ENCODE measurements around the gene PPP1R13B. TPM values are rescaled to one million over a fixed set of nuclear protein-coding genes. Genes with fewer than 3 reads are reported as not detected.

PPP1R13B gene
- polyA plus RNA-seq, 2 of the 4 experiments (the other 2 are of a cell fraction): 2.2 to 2.7 TPM

DNA sequence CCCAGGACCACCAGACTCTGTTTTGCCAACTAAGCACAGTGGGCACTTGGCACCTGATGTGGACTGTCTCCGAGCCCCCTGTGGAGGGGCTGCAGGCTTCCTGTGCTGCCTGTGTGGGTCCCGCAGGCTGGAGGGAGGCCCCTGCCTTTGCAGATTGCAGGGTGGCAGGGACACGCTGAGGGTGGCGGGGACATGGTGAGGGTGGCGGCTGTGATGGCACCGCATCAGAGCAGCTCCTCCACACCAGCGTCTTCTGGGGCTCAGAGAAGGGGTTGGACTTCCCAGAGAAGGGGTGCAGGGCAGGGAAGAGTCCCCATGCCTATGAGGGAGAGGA, 123.7 kb downstream of the PPP1R13B start:
- ATAC-seq (no peak; a peak in 1 of 6 replicates), DNase-seq (ENCODE audit: low read depth in 1 of 2, low spot score in 1 of 2) (no peak), FAIRE-seq (no peak)
- H3K4me2 ChIP-seq: no peak overlapping the region
- TF ChIP-seq, protein P1, sequence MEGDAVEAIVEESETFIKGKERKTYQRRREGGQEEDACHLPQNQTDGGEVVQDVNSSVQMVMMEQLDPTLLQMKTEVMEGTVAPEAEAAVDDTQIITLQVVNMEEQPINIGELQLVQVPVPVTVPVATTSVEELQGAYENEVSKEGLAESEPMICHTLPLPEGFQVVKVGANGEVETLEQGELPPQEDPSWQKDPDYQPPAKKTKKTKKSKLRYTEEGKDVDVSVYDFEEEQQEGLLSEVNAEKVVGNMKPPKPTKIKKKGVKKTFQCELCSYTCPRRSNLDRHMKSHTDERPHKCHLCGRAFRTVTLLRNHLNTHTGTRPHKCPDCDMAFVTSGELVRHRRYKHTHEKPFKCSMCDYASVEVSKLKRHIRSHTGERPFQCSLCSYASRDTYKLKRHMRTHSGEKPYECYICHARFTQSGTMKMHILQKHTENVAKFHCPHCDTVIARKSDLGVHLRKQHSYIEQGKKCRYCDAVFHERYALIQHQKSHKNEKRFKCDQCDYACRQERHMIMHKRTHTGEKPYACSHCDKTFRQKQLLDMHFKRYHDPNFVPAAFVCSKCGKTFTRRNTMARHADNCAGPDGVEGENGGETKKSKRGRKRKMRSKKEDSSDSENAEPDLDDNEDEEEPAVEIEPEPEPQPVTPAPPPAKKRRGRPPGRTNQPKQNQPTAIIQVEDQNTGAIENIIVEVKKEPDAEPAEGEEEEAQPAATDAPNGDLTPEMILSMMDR (IDR thresholded peaks at IDR 0.05): no peak
- no peak for TF ChIP-seq EHF (CRISPR knock-in tag; IDR thresholded peaks at IDR 0.05)
- TF ChIP-seq, protein P2, sequence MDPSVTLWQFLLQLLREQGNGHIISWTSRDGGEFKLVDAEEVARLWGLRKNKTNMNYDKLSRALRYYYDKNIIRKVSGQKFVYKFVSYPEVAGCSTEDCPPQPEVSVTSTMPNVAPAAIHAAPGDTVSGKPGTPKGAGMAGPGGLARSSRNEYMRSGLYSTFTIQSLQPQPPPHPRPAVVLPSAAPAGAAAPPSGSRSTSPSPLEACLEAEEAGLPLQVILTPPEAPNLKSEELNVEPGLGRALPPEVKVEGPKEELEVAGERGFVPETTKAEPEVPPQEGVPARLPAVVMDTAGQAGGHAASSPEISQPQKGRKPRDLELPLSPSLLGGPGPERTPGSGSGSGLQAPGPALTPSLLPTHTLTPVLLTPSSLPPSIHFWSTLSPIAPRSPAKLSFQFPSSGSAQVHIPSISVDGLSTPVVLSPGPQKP (IDR thresholded peaks at IDR 0.05; ENCODE audit: low read depth, low read length): no peak
- 82% methylated on average over 2 of the region's 7 CpGs for WGBS (ENCODE audit: missing lambda C conversion rate)
- H3K9me3 ChIP-seq: no peaks in the 10 kb centered on the region
- ChIA-PET POLR2A (no interaction called here), CTCF (interaction anchor here (1.4 kb wide), 1 partner anchor 12 kb away, joined by 3 read pairs; no protein-coding TSS in a partner anchor)
- no peak overlapping the region for H3K27ac ChIP-seq
- H3K4me1 ChIP-seq: peaks cover 9% of the 10 kb centered on the region; the same call in 2 of the 3 replicates
- no peak overlapping the region for H3K4me3 ChIP-seq

DNA sequence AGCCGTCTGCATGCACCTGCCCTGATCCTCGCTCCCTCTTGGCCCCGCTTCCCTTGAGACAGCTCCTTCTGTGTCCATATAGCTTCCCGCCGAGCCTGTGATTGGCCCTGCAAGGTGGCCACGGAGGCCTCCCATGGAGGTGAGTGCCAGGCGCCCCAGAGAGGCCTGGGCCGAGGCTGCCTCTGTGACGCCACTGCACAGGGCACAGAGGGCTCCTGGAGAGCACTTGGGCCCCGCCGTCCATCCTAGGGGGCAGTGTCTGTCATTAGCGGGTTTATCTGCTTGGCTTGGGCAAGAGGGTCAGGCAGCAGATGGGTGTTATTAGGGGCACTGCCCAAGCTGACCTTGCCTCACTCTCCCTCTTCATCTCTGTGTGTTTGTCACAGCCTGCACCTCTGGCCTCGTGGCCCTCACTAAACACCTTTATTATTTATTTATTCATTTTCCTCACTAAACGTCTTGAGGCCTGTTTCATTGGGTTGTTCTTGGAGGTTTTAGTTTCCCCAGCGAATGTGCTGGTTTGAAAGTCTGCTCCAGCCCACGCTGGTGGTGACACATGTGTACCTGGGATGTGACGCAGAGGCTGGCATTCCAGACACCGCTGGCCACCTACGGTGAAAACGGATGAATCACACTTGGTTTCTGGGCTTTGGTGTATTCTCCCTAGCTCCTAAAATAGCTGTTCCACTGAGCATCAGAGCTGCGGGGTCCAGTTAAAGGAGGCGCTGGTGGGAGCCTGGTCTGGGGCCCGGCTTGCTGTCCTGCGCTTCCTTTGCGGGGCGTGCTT, 125.8 kb downstream of the PPP1R13B start:
- FAIRE-seq: no peak
- Histone ChIP-seq H3K4me3 (no peak overlapping the region), H3K4me2 (peak overlapping the region; percentile 27; the same call in 2 of the 3 replicates), H3K27ac (peak overlapping the region; percentile 28 to 42; a peak in 3 of 6 replicates), H3K9me3 (no peaks in the 10 kb centered on the region), H3K4me1 (peaks cover 14% of the 10 kb centered on the region; the same call in 2 of the 3 replicates)
- WGBS (ENCODE audit: missing lambda C conversion rate): 71% methylated on average over 25 of the region's 26 CpGs
- TF ChIP-seq CBX8 (IDR thresholded peaks at IDR 0.05) (no peak), FOSL2 (IDR thresholded peaks at IDR 0.05) (no peak), FOSL2 (CRISPR knock-in tag; IDR thresholded peaks at IDR 0.05) (peak; percentile 34)
- peak; percentile 3 to 50; a peak in 3 of 6 replicates for ATAC-seq
- POLR2A ChIA-PET: no interaction called here
- peak; percentile 35 to 42 for DNase-seq (ENCODE audit: low read depth in 1 of 2, low spot score in 1 of 2)
- CTCF ChIA-PET: interaction anchor here (0.7 to 1.3 kb wide), 3 partner anchors 20 to 1995 kb away, joined by 3 read pairs; no protein-coding TSS in a partner anchor

DNA sequence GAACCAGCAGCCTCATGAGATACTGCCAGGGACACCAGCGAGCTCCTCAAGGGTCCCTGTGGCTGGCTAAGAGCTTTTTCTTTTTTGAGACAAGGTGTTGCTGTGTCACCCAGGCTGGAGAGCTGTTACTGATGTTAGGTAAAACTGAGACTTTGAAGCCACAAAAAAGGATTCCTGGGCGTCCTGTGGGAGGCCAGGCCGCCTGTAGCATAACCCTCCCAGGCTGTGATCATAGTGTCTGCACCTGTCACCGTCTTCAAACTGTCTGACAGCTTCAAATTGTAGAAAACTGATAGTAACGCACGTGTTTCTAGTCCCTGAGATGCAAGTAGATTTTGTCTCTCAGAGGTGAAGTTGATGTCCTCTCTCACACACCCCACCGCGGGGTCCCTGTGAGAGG, 127.6 kb downstream of the PPP1R13B start:
- ATAC-seq (no peak), FAIRE-seq (no peak), DNase-seq (ENCODE audit: low read depth in 1 of 2, low spot score in 1 of 2) (no peak)
- peaks cover 14% of the 10 kb centered on the region; the same call in 2 of the 3 replicates for H3K4me1 ChIP-seq
- no peak overlapping the region for H3K27ac ChIP-seq
- H3K4me2 ChIP-seq: no peak overlapping the region
- POLR2A ChIA-PET: no interaction called here
- WGBS (ENCODE audit: missing lambda C conversion rate): 84% methylated on average over 8 of the region's 8 CpGs
- no peak overlapping the region for H3K4me3 ChIP-seq
- CTCF ChIA-PET: interaction anchor here (0.7 to 1.5 kb wide), 3 partner anchors 9 to 89 kb away, joined by 3 to 4 read pairs (median 4); no protein-coding TSS in a partner anchor
- H3K9me3 ChIP-seq: no peaks in the 10 kb centered on the region
- no peak for TF ChIP-seq ZSCAN20 (CRISPR knock-in tag; IDR thresholded peaks at IDR 0.05)
- no peak for TF ChIP-seq KDM5A (IDR thresholded peaks at IDR 0.05)
- no peak for TF ChIP-seq EHMT2 (IDR thresholded peaks at IDR 0.05; ENCODE audit: low read depth)
- TF ChIP-seq, protein P1 (IDR thresholded peaks at IDR 0.05): no peak
- no peak for TF ChIP-seq MYC (IDR thresholded peaks at IDR 0.05; ENCODE audit: borderline replicate concordance, low read length)
- no peak for TF ChIP-seq NFE2L2 (conservative IDR thresholded peaks at IDR 0.05; ENCODE audit: low read length)
- no peak for TF ChIP-seq NR3C1 (IDR thresholded peaks at IDR 0.05)
- TF ChIP-seq, protein P3, sequence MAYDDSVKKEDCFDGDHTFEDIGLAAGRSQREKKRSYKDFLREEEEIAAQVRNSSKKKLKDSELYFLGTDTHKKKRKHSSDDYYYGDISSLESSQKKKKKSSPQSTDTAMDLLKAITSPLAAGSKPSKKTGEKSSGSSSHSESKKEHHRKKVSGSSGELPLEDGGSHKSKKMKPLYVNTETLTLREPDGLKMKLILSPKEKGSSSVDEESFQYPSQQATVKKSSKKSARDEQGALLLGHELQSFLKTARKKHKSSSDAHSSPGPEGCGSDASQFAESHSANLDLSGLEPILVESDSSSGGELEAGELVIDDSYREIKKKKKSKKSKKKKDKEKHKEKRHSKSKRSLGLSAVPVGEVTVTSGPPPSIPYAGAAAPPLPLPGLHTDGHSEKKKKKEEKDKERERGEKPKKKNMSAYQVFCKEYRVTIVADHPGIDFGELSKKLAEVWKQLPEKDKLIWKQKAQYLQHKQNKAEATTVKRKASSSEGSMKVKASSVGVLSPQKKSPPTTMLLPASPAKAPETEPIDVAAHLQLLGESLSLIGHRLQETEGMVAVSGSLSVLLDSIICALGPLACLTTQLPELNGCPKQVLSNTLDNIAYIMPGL (CRISPR knock-in tag; IDR thresholded peaks at IDR 0.05; ENCODE audit: borderline replicate concordance): no peak
- TF ChIP-seq POLR2A (IDR thresholded peaks at IDR 0.05; ENCODE audit: low read length): no peak
- no peak for TF ChIP-seq RNF2 (IDR thresholded peaks at IDR 0.05; ENCODE audit: borderline replicate concordance, low read depth)
- no peak for TF ChIP-seq HDAC2 (IDR thresholded peaks at IDR 0.05)
- no peak for TF ChIP-seq NPAS2 (CRISPR knock-in tag; IDR thresholded peaks at IDR 0.05; ENCODE audit: borderline replicate concordance)
- TF ChIP-seq, protein P4, sequence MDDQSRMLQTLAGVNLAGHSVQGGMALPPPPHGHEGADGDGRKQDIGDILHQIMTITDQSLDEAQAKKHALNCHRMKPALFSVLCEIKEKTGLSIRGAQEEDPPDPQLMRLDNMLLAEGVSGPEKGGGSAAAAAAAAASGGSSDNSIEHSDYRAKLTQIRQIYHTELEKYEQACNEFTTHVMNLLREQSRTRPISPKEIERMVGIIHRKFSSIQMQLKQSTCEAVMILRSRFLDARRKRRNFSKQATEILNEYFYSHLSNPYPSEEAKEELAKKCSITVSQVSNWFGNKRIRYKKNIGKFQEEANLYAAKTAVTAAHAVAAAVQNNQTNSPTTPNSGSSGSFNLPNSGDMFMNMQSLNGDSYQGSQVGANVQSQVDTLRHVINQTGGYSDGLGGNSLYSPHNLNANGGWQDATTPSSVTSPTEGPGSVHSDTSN (IDR thresholded peaks at IDR 0.05): no peak
- TF ChIP-seq JUN (IDR thresholded peaks at IDR 0.05): no peak
- no peak for TF ChIP-seq TFCP2L1 (CRISPR knock-in tag; IDR thresholded peaks at IDR 0.05)
- TF ChIP-seq FOSB (CRISPR knock-in tag; IDR thresholded peaks at IDR 0.05): no peak
- TF ChIP-seq CHD4 (IDR thresholded peaks at IDR 0.05; ENCODE audit: borderline replicate concordance): no peak

Measured in A549 (cell line).